DLD1 (cell line): ENCODE results near the gene INHA.

ENCODE experiments used
- in situ Hi-C: cut with HindIII; loops from 2 replicates; pipeline ENCODE4 v1.10.0; 2017; ENCODE audit warnings: low sequenced_read_pairs

The INHA gene

GRCh38 chr2:219608399-219608964, 36.4 kb downstream of the INHA start:
- in situ Hi-C loops, result no loop called here

- in situ Hi-C loops, result no loop called here
Observed at GRCh38 chr2:219609149-219609750, 37.1 kb downstream of the INHA start.

- in situ Hi-C loops, result no loop called here
Observed at GRCh38 chr2:219611306-219611705, 39.2 kb downstream of the INHA start.

GRCh38 chr2:219611866-219612576, 39.9 kb downstream of the INHA start:
- in situ Hi-C loops, result no loop called here

GRCh38 chr2:219612577-219613286, 40.6 kb downstream of the INHA start:
- in situ Hi-C loops, result no loop called here

GRCh38 chr2:219613461-219614070, 41.5 kb downstream of the INHA start:
- in situ Hi-C loops, result no loop called here

- in situ Hi-C loops, result no loop called here
Observed at GRCh38 chr2:219614076-219614860, 42.2 kb downstream of the INHA start.

- in situ Hi-C loops, result no loop called here
Observed at GRCh38 chr2:219615036-219615435, 42.9 kb downstream of the INHA start.

GRCh38 chr2:219615894-219616293, 43.8 kb downstream of the INHA start:
- in situ Hi-C loops, result no loop called here

- in situ Hi-C loops, result no loop called here
Observed at GRCh38 chr2:219616550-219616949, 44.4 kb downstream of the INHA start.

GRCh38 chr2:219618733-219619122, 46.6 kb downstream of the INHA start:
- in situ Hi-C loops, result no loop called here

- in situ Hi-C loops, result no loop called here
Observed at GRCh38 chr2:219619235-219619634, 47.1 kb downstream of the INHA start.

GRCh38 chr2:219620546-219620945, 48.4 kb downstream of the INHA start:
- in situ Hi-C loops, result no loop called here

- in situ Hi-C loops, result no loop called here
Observed at GRCh38 chr2:219621935-219622334, 49.8 kb downstream of the INHA start.

GRCh38 chr2:219622472-219622871, 50.4 kb downstream of the INHA start:
- in situ Hi-C loops, result no loop called here

GRCh38 chr2:219624565-219624964, 52.5 kb downstream of the INHA start:
- in situ Hi-C loops, result no loop called here

GRCh38 chr2:219625179-219625578, 53.1 kb downstream of the INHA start:
- in situ Hi-C loops, result no loop called here
